Stimulated activated naive B cell treated with anti-CD40 and anti-IgM and Interleukin-4, amounts not matched to agents 10 μg/mL and 1 μg/mL and 100 μg/mL, for 72 hours (primary cell): Measurements from ENCODE around the gene CHMP4B.

Experiments used
- ATAC-seq, 2 donors: fragments of 150-1000 bp; cut with Tn5 transposase; replicated peaks; 2 replicates each; pipeline ENCODE4 v1.10.0; 2021; ENCODE audit warnings: moderate library complexity in 1 of 2
- DNase-seq: peaks from one replicate; pipeline ENCODE4 v3.0.0; 2021
- H3K27ac Mint-ChIP-seq: one replicate; pipeline ENCODE4 v1.8.0; 2022; ENCODE audit warnings: mild to moderate bottlenecking, mixed read lengths
- H3K27me3 Mint-ChIP-seq, 2 donors: one replicate each; pipeline ENCODE4 v1.8.0; 2022; ENCODE audit warnings: mixed read lengths in 2 of 2
- H3K36me3 Mint-ChIP-seq, 2 donors: one replicate each; pipeline ENCODE4 v1.8.0; 2022; ENCODE audit warnings: mixed read lengths in 2 of 2, mild to moderate bottlenecking in 1 of 2
- H3K4me1 Mint-ChIP-seq, 2 donors: one replicate each; pipeline ENCODE4 v1.8.0; 2022; ENCODE audit warnings: mixed read lengths in 2 of 2, mild to moderate bottlenecking in 1 of 2
- H3K4me3 Mint-ChIP-seq, 2 donors: one replicate each; pipeline ENCODE4 v1.8.0; 2022; ENCODE audit warnings: mild to moderate bottlenecking in 2 of 2, mixed read lengths in 2 of 2, moderate library complexity in 1 of 2
- H3K9me3 Mint-ChIP-seq, 2 donors: one replicate each; pipeline ENCODE4 v1.8.0; 2022; ENCODE audit warnings: mixed read lengths in 2 of 2, mild to moderate bottlenecking in 1 of 2

CHMP4B gene

DNA sequence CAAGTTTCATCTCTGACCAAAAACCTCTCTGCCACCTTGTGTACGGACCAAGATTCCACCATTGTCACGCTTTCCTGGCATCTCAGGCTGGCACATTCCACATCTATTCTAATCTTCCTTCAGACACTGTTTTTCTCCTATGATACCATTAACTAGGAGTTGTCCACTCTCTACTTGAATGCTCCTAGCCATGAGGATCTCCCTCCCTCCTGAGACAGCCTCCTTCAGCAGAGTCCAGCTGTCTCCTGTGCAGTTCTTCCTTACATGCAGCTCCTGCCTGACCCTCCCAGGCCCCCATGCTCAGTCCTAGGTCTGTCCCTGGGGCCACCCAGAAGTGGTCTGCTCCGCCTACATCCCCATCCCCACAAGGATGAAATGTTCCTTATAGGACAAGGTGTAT lies 90.9 kb downstream of the CHMP4B start:
- H3K36me3 Mint-ChIP-seq = no peaks in the 10 kb centered on the region
- no peak overlapping the region for H3K27ac Mint-ChIP-seq
- H3K9me3 Mint-ChIP-seq = no peaks in the 10 kb centered on the region
- no peaks in the 10 kb centered on the region for H3K4me1 Mint-ChIP-seq
- no peak for DNase-seq
- H3K4me3 Mint-ChIP-seq = no peak overlapping the region
- no peak for ATAC-seq
- peaks cover 21 to 27% of the 10 kb centered on the region in 2 donors for H3K27me3 Mint-ChIP-seq
